Adrenal gland (tissue), 5 donors: ENCODE results near the gene ATG14.

ENCODE experiments used
- CTCF ChIP-seq, 6 experiments: fragments of 450-650 bp in 4 of 6; fragments of 200-600 bp in 2 of 6; sonication (generic) in 1 of 6; IDR thresholded peaks; 1 replicate in 5 of 6; 2 replicates in 1 of 6; pipeline versions ENCODE4 v1.5.1 to v1.8.0; 2016 to 2021; ENCODE audit warnings: antibody characterized with exemption in 6 of 6, mild to moderate bottlenecking in 2 of 6, moderate library complexity in 1 of 6
- POLR2A ChIP-seq, 2 donors: fragments of 450-650 bp; IDR thresholded peaks; one replicate each; pipeline ENCODE4 v1.6.1; 2017; ENCODE audit warnings: antibody characterized with exemption in 2 of 2, mild to moderate bottlenecking in 2 of 2, moderate library complexity in 1 of 2
- donor health status: DM: no; HTN: no; CAD: no.

- TF ChIP-seq CTCF (IDR thresholded peaks at IDR 0.05) = no peak
- TF ChIP-seq POLR2A (IDR thresholded peaks at IDR 0.05) = no peak
Observed at GRCh38 chr14:55347040-55347439, 64.6 kb downstream of the ATG14 start.
